ENCODE data around the gene SRD5A2.

- TF ChIP-seq CTCF (IDR thresholded peaks at IDR 0.05; ENCODE audit: low read length), result no peak
- TF ChIP-seq EZH2 (IDR thresholded peaks at IDR 0.05; ENCODE audit: borderline replicate concordance, low read length), result no peak
Observed at GRCh38 chr2:31567679-31568078, 13.1 kb downstream of the SRD5A2 start.

Data from OCI-LY1 (cell line).